Mammary epithelial cell (primary cell): Measurements from ENCODE around the gene MAGI1.

Experiments used
- CTCF ChIP-seq, 2 donors: IDR thresholded peaks in 1 of 2; conservative IDR thresholded peaks in 1 of 2; 2 replicates each; pipeline ENCODE4 v1.5.1; 2011 to 2012; ENCODE audit warnings: inconsistent platforms in 2 of 2, low read length in 2 of 2, mild to moderate bottlenecking in 2 of 2, control low read depth in 1 of 2, low read depth in 1 of 2; ENCODE audit not compliant: insufficient read depth in 1 of 2; ENCODE audit errors: extremely low read depth in 1 of 2
- EZH2 ChIP-seq: IDR thresholded peaks from 2 replicates; pipeline ENCODE4 v1.6.1; 2012; ENCODE audit warnings: low read length, inconsistent platforms, borderline replicate concordance

GRCh38 chr3:65647369-65647768 lies 391.3 kb downstream of the MAGI1 start:
- TF ChIP-seq CTCF (conservative IDR thresholded peaks at IDR 0.05 in 1 of 2, IDR thresholded peaks at IDR 0.05 in 1 of 2; ENCODE audit: extremely low read depth in 1 of 2, insufficient read depth in 1 of 2, low read depth in 1 of 2, low read length in 2 of 2) = no peak
- no peak for TF ChIP-seq EZH2
